HEK293 (cell line): ENCODE data around the gene ACVR1C.

Experiments used
- CTCF ChIA-PET: fragments of 350-600 bp; formaldehyde crosslinking; extraction: SDS; loops from one replicate; lab custom pipeline; 2021; ENCODE audit warnings: antibody characterized with exemption; lab: Yijun Ruan, JAX
- POLR2A ChIA-PET: fragments of 300-600 bp; formaldehyde crosslinking; extraction: SDS; loops from one replicate; lab custom pipeline; 2020; ENCODE audit warnings: antibody characterized with exemption, inconsistent platforms; lab: Yijun Ruan, JAX
- H3K27ac ChIP-seq: fragments of 200-500 bp; sonication (Bioruptor generic); 2 replicates; pipeline ENCODE4 v1.5.1; 2014; ENCODE audit warnings: low read depth, low read length, control low read depth, inconsistent platforms; ENCODE audit errors: extremely low read depth
- H3K36me3 ChIP-seq, 2 experiments: fragments of 200-500 bp in 1 of 2; sonication (Bioruptor generic) in 1 of 2; 1 replicate in 1 of 2; 2 replicates in 1 of 2; pipeline ENCODE4 v1.5.1; 2014 to 2017; ENCODE audit warnings: inconsistent platforms in 2 of 2, low read length in 2 of 2; ENCODE audit not compliant: control insufficient read depth in 2 of 2, insufficient read depth in 1 of 2
- H3K4me1 ChIP-seq: fragments of 200-500 bp; sonication (Bioruptor generic); 2 replicates; pipeline ENCODE4 v1.5.1; 2014; ENCODE audit warnings: mild to moderate bottlenecking, low read length, inconsistent platforms; ENCODE audit not compliant: control insufficient read depth, insufficient read depth
- H3K4me3 ChIP-seq: 2 replicates; pipeline ENCODE4 v1.5.1; 2011; ENCODE audit warnings: low read depth, mild to moderate bottlenecking, control low read depth, low read length, moderate library complexity
- H3K9me3 ChIP-seq: fragments of 200-500 bp; sonication (Bioruptor generic); 2 replicates; pipeline ENCODE4 v1.5.1; 2014; ENCODE audit warnings: low read depth, low read length, inconsistent platforms; ENCODE audit not compliant: control insufficient read depth, insufficient read depth
- IKZF3 ChIP-seq: fragments of 450-650 bp; IDR thresholded peaks from 2 replicates; pipeline ENCODE4 v1.5.0; 2018; ENCODE audit warnings: missing biosample characterization, mild to moderate bottlenecking, missing genetic modification characterization, moderate library complexity
- ZBTB49 ChIP-seq: fragments of 450-650 bp; formaldehyde crosslinking; IDR thresholded peaks from 2 replicates; pipeline ENCODE4 v1.5.1; 2016; ENCODE audit warnings: missing biosample characterization, missing genetic modification characterization, low read depth
- ZNF140 ChIP-seq: fragments of 450-650 bp; formaldehyde crosslinking; IDR thresholded peaks from 2 replicates; pipeline ENCODE4 v1.5.1; 2016; ENCODE audit warnings: missing biosample characterization, missing genetic modification characterization
- ZNF24 ChIP-seq: fragments of 450-650 bp; formaldehyde crosslinking; IDR thresholded peaks from 2 replicates; pipeline ENCODE4 v1.5.1; 2016; ENCODE audit warnings: missing biosample characterization, missing genetic modification characterization
- ZNF350 ChIP-seq: fragments of 450-650 bp; formaldehyde crosslinking; IDR thresholded peaks from 2 replicates; pipeline ENCODE4 v1.5.0; 2017; ENCODE audit warnings: missing biosample characterization, mild to moderate bottlenecking, missing genetic modification characterization
- ZNF394 ChIP-seq: fragments of 450-650 bp; formaldehyde crosslinking; IDR thresholded peaks from 2 replicates; pipeline ENCODE4 v1.5.1; 2016; ENCODE audit warnings: missing biosample characterization, missing genetic modification characterization, mild to moderate bottlenecking, moderate library complexity, borderline replicate concordance
- ZNF433 ChIP-seq: fragments of 450-650 bp; formaldehyde crosslinking; IDR thresholded peaks from 2 replicates; pipeline ENCODE4 v1.5.1; 2016; ENCODE audit warnings: missing biosample characterization, missing genetic modification characterization, low read depth
- ZNF518A ChIP-seq: fragments of 450-650 bp; formaldehyde crosslinking; conservative IDR thresholded peaks from 2 replicates; pipeline ENCODE4 v1.5.1; 2016; ENCODE audit warnings: low read depth, missing biosample characterization, missing genetic modification characterization
- ZNF530 ChIP-seq: fragments of 450-650 bp; formaldehyde crosslinking; IDR thresholded peaks from 2 replicates; pipeline ENCODE4 v1.5.1; 2016; ENCODE audit warnings: low read depth, missing biosample characterization, missing genetic modification characterization
- ZNF558 ChIP-seq: fragments of 450-650 bp; formaldehyde crosslinking; IDR thresholded peaks from 2 replicates; pipeline ENCODE4 v1.5.1; 2016; ENCODE audit warnings: missing biosample characterization, missing genetic modification characterization
- ZNF776 ChIP-seq: fragments of 450-650 bp; formaldehyde crosslinking; IDR thresholded peaks from 2 replicates; pipeline ENCODE4 v1.5.0; 2017; ENCODE audit warnings: missing biosample characterization, missing genetic modification characterization, borderline replicate concordance
- TF ChIP-seq, protein P1 (sequence below): fragments of 450-650 bp; formaldehyde crosslinking; IDR thresholded peaks from 2 replicates; pipeline ENCODE4 v1.5.1; 2016; ENCODE audit warnings: missing biosample characterization, missing genetic modification characterization

The ACVR1C gene

GRCh38 chr2:157557770-157558169, 70.9 kb downstream of the ACVR1C start:
- Histone ChIP-seq H3K27ac (no peak overlapping the region), H3K9me3 (no peaks in the 10 kb centered on the region), H3K4me3 (no peak overlapping the region), H3K36me3 (no peaks in the 10 kb centered on the region), H3K4me1 (no peaks in the 10 kb centered on the region)
- POLR2A ChIA-PET: no interaction called here
- CTCF ChIA-PET: no interaction called here
- TF ChIP-seq ZNF433 (tag by site-specific recombination): no peak

DNA sequence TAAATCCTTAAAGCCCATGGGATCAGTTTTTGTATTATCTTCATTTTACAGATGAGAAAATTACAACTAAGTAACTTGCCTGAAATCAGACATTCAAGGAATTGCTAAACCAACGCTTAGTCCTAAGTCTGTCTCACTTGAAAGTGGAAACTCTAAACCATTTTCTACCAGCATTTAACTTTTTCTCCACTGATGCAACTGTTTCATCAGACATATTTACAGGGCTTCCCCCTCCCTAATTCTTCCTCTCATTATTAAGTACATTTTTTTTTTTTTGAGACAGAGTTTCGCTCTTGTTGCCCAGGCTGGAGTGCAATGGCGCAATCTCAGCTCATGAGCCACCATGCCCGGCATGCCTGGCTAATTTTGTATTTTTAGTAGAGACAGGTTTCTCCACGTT, 88.6 kb downstream of the ACVR1C start:
- Histone ChIP-seq H3K4me3 (no peak overlapping the region), H3K27ac (no peak overlapping the region), H3K4me1 (no peaks in the 10 kb centered on the region), H3K36me3 (peaks cover 0 to 6% of the 10 kb centered on the region in 2 experiments; a peak in 1 of 3 replicates), H3K9me3 (no peaks in the 10 kb centered on the region)
- TF ChIP-seq ZNF140 (tag by site-specific recombination): no peak
- TF ChIP-seq ZBTB49 (tag by site-specific recombination): no peak
- TF ChIP-seq, protein P1, sequence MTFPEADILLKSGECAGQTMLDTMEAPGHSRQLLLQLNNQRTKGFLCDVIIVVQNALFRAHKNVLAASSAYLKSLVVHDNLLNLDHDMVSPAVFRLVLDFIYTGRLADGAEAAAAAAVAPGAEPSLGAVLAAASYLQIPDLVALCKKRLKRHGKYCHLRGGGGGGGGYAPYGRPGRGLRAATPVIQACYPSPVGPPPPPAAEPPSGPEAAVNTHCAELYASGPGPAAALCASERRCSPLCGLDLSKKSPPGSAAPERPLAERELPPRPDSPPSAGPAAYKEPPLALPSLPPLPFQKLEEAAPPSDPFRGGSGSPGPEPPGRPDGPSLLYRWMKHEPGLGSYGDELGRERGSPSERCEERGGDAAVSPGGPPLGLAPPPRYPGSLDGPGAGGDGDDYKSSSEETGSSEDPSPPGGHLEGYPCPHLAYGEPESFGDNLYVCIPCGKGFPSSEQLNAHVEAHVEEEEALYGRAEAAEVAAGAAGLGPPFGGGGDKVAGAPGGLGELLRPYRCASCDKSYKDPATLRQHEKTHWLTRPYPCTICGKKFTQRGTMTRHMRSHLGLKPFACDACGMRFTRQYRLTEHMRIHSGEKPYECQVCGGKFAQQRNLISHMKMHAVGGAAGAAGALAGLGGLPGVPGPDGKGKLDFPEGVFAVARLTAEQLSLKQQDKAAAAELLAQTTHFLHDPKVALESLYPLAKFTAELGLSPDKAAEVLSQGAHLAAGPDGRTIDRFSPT (tag by site-specific recombination): no peak
- no peak for TF ChIP-seq IKZF3
- TF ChIP-seq ZNF24 (tag by site-specific recombination): no peak
- no peak for TF ChIP-seq ZNF518A (tag by site-specific recombination)
- TF ChIP-seq ZNF350: no peak
- CTCF ChIA-PET: interaction anchor here (0.7 kb wide), 1 partner anchor 204 kb away, joined by 3 read pairs; no protein-coding TSS in a partner anchor
- POLR2A ChIA-PET: no interaction called here

DNA sequence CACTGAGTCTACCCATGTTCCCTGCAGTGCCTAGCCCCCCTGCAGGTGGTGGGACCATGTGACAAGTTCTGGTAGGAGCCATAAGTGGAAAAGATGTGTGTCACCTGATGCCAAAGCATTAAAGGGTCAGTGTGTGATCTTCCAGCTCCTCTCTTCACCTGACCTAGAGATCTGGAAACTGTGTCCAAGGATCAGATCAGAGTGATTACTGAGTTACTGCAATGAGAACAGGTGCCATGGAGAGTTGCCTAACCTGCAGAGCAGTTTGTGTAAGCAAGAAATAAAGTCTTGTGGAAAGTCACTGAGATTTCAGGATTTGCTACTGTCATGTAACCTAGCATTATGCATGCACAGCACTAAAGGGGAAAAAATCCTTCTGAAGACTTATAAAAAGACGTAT, 90.6 kb downstream of the ACVR1C start:
- no peaks in the 10 kb centered on the region for H3K9me3 ChIP-seq
- H3K4me1 ChIP-seq: no peaks in the 10 kb centered on the region
- H3K36me3 ChIP-seq: peaks cover 0 to 6% of the 10 kb centered on the region in 2 experiments; a peak in 1 of 3 replicates
- H3K27ac ChIP-seq: no peak overlapping the region
- H3K4me3 ChIP-seq: no peak overlapping the region
- CTCF ChIA-PET: no interaction called here
- POLR2A ChIA-PET: no interaction called here
- TF ChIP-seq ZNF776 (tag by site-specific recombination): no peak
- TF ChIP-seq ZNF530 (tag by site-specific recombination): no peak
- no peak for TF ChIP-seq ZNF558 (tag by site-specific recombination)
- TF ChIP-seq ZNF394 (tag by site-specific recombination): no peak
